SK-N-MC (cell line): ENCODE measurements around the gene PMFBP1.

Source experiments
- DNase-seq: peaks from one replicate; pipeline ENCODE4 v3.0.0-alpha.2; 2011; ENCODE audit warnings: low read depth, low spot score
- H3K27ac ChIP-seq: fragments of 200-600 bp; sonication (generic); 2 replicates; pipeline ENCODE4 v1.5.1; 2016; ENCODE audit warnings: mixed run types
- H3K36me3 ChIP-seq: fragments of 200-600 bp; sonication (generic); 2 replicates; pipeline ENCODE4 v1.6.1; 2017; ENCODE audit warnings: antibody characterized with exemption, low read length, mixed read lengths; ENCODE audit not compliant: insufficient read depth
- H3K4me3 ChIP-seq: fragments of 200-600 bp; sonication (generic); 2 replicates; pipeline ENCODE4 v1.5.1; 2016
- H3K9ac ChIP-seq: fragments of 200-600 bp; sonication (generic); 2 replicates; pipeline ENCODE4 v1.8.0; 2017; ENCODE audit warnings: mixed run types, mixed read lengths; ENCODE audit not compliant: insufficient read length
- H3K9me3 ChIP-seq: fragments of 200-600 bp; sonication (generic); 2 replicates; pipeline ENCODE4 v1.6.1; 2017; ENCODE audit warnings: low read depth, mild to moderate bottlenecking, antibody characterized with exemption, low read length, moderate library complexity, mixed read lengths
- EZH2 ChIP-seq: fragments of 200-600 bp; sonication (generic); IDR thresholded peaks from one replicate; pipeline ENCODE4 v1.6.1; 2017; ENCODE audit warnings: antibody characterized with exemption
- FOXP2 ChIP-seq: optimal IDR thresholded peaks from 2 replicates; pipeline ENCODE3; 2011; ENCODE audit warnings: mild to moderate bottlenecking, moderate library complexity; ENCODE audit not compliant: insufficient read depth; ENCODE audit errors: extremely low read length, control extremely low read depth
- POLR2AphosphoS5 ChIP-seq: IDR thresholded peaks from 2 replicates; pipeline ENCODE4 v1.6.1; 2012; ENCODE audit warnings: mild to moderate bottlenecking, low read depth, low read length, borderline replicate concordance

PMFBP1 gene, protein sequence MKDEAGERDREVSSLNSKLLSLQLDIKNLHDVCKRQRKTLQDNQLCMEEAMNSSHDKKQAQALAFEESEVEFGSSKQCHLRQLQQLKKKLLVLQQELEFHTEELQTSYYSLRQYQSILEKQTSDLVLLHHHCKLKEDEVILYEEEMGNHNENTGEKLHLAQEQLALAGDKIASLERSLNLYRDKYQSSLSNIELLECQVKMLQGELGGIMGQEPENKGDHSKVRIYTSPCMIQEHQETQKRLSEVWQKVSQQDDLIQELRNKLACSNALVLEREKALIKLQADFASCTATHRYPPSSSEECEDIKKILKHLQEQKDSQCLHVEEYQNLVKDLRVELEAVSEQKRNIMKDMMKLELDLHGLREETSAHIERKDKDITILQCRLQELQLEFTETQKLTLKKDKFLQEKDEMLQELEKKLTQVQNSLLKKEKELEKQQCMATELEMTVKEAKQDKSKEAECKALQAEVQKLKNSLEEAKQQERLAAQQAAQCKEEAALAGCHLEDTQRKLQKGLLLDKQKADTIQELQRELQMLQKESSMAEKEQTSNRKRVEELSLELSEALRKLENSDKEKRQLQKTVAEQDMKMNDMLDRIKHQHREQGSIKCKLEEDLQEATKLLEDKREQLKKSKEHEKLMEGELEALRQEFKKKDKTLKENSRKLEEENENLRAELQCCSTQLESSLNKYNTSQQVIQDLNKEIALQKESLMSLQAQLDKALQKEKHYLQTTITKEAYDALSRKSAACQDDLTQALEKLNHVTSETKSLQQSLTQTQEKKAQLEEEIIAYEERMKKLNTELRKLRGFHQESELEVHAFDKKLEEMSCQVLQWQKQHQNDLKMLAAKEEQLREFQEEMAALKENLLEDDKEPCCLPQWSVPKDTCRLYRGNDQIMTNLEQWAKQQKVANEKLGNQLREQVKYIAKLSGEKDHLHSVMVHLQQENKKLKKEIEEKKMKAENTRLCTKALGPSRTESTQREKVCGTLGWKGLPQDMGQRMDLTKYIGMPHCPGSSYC

DNA sequence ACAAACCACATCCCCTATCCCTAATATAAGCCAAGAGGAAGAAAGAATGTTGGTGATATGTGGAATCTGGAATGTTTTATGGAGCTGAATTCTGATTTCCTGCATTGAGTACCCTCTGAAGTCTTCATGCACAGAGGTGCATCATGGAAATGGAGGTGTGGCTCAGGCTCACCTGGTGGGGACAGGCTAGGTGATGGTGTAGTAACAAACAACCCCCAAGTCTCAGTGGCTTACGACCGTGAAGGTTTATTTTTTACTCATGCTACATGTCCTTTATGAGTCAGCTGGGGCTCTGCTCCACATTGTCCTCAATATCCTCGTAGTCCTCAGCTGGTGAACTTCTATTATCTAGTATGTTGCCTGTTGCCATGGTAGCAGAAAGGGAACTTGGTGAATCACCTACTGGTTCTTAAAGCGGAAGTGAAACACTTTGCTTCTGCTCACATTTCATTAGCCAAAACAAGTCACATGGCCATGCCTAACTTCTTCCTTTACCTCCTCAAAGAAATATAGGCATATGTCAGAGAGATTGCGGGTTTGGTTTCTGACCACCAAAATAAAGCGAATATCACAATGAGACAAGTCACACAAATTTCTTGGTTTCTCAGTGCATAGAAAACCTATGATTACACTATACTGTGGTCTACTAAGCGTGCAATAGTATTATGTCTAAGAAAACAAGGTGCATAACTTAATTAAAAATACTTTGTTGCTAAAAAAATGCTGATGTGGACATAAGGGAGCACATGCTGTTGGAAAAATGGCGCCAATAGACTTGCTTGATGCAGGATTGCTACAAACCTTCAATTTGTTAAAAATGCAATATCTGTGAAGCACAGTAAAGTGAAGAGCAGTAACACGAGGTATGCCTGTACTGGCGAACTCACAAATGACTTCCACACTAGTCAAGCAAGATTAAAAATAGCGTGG lies at the start of gene PMFBP1:
TSS of gene PMFBP1 (minus strand) at position 51 of the 930 bp plus-strand sequence. CDS start 947 bp downstream, outside the sequence.
- H3K4me3 ChIP-seq: no peak within 1 kb of the TSS
- no peak for TF ChIP-seq POLR2AphosphoS5
- no peak for TF ChIP-seq EZH2
- TF ChIP-seq FOXP2: no peak
- H3K9ac ChIP-seq: no peak within 1 kb of the TSS
- no peaks in the 10 kb centered on the region for H3K9me3 ChIP-seq
- DNase-seq: no peak
- H3K27ac ChIP-seq: no peak within 1 kb of the TSS
- no peaks in the 10 kb centered on the region for H3K36me3 ChIP-seq

DNA sequence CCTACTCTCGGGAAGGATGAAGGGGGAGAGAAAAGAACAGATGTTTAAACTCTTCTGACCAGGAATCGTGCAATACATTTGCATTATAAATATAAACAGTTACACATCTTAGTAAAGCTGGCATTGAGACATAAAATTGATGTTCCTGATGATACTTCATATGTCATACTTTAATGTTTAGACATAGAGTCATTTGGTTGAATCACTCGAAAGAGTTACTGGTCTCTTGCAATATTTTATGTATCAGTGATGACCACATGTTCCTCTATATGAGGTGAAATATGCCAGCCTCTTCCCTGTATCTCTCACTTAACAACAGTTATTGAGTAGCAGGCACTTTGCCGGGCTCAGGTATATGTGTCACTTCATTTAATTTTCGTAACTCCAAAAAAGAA lies 49.7 kb upstream of the PMFBP1 start:
- no peak for DNase-seq
- TF ChIP-seq FOXP2 (no peak), EZH2 (no peak), POLR2AphosphoS5 (no peak)
- no peak overlapping the region for H3K27ac ChIP-seq
- no peaks in the 10 kb centered on the region for H3K9me3 ChIP-seq
- no peak overlapping the region for H3K9ac ChIP-seq
- H3K4me3 ChIP-seq: no peak overlapping the region
- no peaks in the 10 kb centered on the region for H3K36me3 ChIP-seq

DNA sequence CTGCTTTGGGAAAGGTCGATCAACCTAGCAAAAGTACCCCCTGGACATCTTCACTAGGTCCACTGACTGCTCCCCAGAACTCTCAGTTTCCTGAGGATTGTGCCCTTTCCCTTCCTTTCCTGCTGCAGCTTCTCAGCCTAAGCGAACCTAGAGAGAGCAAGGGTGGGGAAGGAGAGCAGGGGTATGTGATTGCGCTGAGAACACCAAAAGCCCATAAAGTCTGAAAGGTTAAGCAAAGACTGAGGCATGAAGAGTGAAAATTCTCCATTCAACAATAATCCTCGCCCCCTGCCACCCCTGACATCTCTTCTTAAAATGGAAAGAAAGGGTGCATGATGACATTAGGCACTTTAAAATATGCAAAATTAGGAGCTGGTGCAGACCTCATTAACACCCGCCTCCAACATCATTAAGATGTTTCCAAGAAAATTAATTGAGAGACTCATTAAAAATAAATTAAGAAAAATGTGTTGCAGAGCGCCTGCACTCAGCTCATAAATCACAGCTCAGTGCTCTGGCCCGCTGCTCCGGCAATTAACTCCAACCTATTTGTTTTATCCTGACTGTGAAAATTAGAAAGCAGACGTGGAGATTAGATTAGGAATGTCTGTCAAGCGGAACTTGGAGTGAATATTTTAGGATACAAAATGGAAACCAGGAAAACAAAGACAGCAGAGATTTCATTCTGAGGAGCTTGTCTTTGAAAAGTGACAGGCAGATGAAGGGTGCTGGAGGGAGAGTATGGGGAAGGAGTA lies 49.1 kb upstream of the PMFBP1 start:
- no peaks in the 10 kb centered on the region for H3K9me3 ChIP-seq
- TF ChIP-seq FOXP2 (no peak), EZH2 (no peak), POLR2AphosphoS5 (no peak)
- H3K36me3 ChIP-seq: no peaks in the 10 kb centered on the region
- no peak overlapping the region for H3K4me3 ChIP-seq
- no peak overlapping the region for H3K9ac ChIP-seq
- no peak for DNase-seq
- H3K27ac ChIP-seq: no peak overlapping the region

DNA sequence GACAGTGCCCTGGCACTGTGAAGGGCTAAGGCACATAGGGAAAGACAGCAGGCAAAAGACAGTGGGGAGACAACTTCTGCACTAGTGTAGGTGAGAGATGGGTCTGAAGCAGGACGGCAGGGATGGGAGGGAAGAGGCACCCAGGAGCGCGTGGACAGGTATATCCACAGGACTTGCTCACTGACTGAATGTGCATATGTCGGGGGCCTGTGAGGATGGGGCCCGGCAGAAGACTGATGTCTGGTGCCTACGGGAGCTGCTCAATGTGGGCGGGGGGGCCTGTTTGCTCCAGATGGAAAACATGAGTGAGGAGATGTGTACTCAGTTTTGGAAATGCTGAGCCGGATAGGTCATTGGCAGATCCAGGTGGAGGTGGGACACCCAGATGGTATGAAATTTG lies 47.3 kb upstream of the PMFBP1 start:
- H3K9ac ChIP-seq: no peak overlapping the region
- no peaks in the 10 kb centered on the region for H3K9me3 ChIP-seq
- TF ChIP-seq EZH2 (no peak), FOXP2 (no peak), POLR2AphosphoS5 (no peak)
- no peak overlapping the region for H3K4me3 ChIP-seq
- DNase-seq: no peak
- no peak overlapping the region for H3K27ac ChIP-seq
- H3K36me3 ChIP-seq: no peaks in the 10 kb centered on the region

DNA sequence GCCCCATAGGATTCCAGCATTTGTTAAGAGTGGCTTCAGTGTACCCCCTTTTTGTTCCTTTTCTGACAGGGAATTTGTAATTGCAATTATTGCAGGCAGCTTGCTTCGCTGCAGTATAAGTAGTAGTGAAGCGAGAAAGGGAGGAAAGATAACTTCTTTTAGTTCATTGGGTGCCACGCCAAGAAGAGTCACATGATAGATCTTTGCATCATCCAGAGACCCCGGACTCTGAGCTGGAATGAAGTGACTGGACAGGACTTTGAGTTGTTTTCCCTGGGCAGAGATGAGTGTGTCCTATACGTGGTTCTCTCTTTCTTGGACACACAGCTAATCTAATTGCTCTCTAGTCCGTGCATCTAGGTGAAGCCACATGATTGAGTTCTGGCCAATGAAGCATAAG lies 44.8 kb upstream of the PMFBP1 start:
- no peaks in the 10 kb centered on the region for H3K9me3 ChIP-seq
- H3K9ac ChIP-seq: no peak overlapping the region
- no peak overlapping the region for H3K27ac ChIP-seq
- no peak overlapping the region for H3K4me3 ChIP-seq
- no peak for TF ChIP-seq FOXP2
- no peak for TF ChIP-seq EZH2
- no peak for TF ChIP-seq POLR2AphosphoS5
- no peaks in the 10 kb centered on the region for H3K36me3 ChIP-seq
- DNase-seq: no peak

DNA sequence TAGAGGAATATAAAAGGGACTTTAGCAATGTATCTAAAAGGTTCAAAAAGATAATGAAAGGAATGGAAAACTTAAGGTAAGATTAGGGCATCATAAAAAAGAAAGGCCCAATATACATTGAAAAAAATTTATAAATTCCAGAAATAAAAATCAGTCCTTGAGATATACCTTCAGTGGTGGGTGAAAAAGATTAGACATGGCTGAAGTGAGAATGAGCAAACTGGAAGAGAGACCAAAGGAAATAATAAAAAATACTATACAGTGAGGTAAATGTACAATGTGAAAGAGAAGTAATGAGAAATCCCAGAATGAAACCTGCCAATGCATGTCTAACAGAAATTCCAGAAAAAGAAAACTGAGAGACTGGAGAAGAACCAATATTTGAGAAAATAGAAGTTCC lies 42.9 kb upstream of the PMFBP1 start:
- H3K9me3 ChIP-seq: no peaks in the 10 kb centered on the region
- TF ChIP-seq EZH2 (no peak), POLR2AphosphoS5 (no peak), FOXP2 (no peak)
- no peak overlapping the region for H3K9ac ChIP-seq
- no peak overlapping the region for H3K27ac ChIP-seq
- no peak for DNase-seq
- no peak overlapping the region for H3K4me3 ChIP-seq
- no peaks in the 10 kb centered on the region for H3K36me3 ChIP-seq

DNA sequence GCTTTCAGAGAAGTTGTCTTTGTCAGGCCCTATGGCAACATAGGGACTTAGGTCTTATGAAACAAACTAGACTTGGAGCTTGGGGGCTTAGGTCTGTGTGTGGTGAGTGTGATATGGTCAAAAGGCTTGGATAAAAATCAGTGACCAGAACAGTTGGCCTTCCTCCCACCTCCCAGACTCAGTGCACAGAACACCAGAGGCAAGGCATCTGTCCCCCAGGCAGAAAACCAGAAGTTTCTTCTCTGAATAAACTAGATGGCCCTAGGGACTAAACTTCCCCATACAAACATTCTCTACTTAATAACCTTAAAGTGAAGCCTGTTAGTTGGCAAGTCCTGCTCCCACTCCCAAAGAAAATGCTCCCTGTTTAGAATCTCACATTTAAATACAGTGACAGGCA lies 39.2 kb upstream of the PMFBP1 start:
- no peak for DNase-seq
- Histone ChIP-seq H3K27ac (no peak overlapping the region), H3K9me3 (no peaks in the 10 kb centered on the region), H3K9ac (no peak overlapping the region), H3K4me3 (no peak overlapping the region), H3K36me3 (no peaks in the 10 kb centered on the region)
- TF ChIP-seq FOXP2: no peak
- TF ChIP-seq EZH2: no peak
- TF ChIP-seq POLR2AphosphoS5: no peak
